Type B pancreatic cell (in vitro differentiated cells): ENCODE results near the gene CD72. TPM values are rescaled to one million over a fixed set of nuclear protein-coding genes. Genes with fewer than 3 reads are reported as not detected.

Source experiments
- DNase-seq: peaks from one replicate; pipeline ENCODE4 v3.0.0; 2021; ENCODE audit warnings: mixed read lengths; ENCODE audit not compliant: unreplicated experiment; ENCODE audit errors: extremely low spot score
- H3K27ac Mint-ChIP-seq: 2 replicates; pipeline ENCODE4 v1.8.0; 2021; ENCODE audit warnings: mild to moderate bottlenecking, mixed read lengths
- H3K27me3 Mint-ChIP-seq: 2 replicates; pipeline ENCODE4 v1.8.0; 2021; ENCODE audit warnings: mixed read lengths
- H3K36me3 Mint-ChIP-seq: 2 replicates; pipeline ENCODE4 v1.8.0; 2021; ENCODE audit warnings: mixed read lengths
- H3K4me1 Mint-ChIP-seq: one replicate; pipeline ENCODE4 v1.8.0; 2021; ENCODE audit warnings: mixed read lengths; ENCODE audit not compliant: unreplicated experiment
- H3K4me3 Mint-ChIP-seq: 2 replicates; pipeline ENCODE4 v1.8.0; 2021; ENCODE audit warnings: mild to moderate bottlenecking, mixed read lengths
- H3K9me3 Mint-ChIP-seq: 2 replicates; pipeline ENCODE4 v1.8.0; 2021; ENCODE audit warnings: mixed read lengths
- CTCF ChIP-seq: fragments of 200-600 bp; sonication (generic); conservative IDR thresholded peaks from 2 replicates; pipeline ENCODE4 v1.5.0; 2021; ENCODE audit warnings: antibody characterized with exemption, mild to moderate bottlenecking
- total RNA-seq: library from RNA; stranded (reverse); gene quantifications from 2 replicates; pipeline ENCODE4 v1.2.1, GENCODE V29; 2021; ENCODE audit warnings: low replicate concordance

The CD72 gene
- total RNA-seq, 1 donor from 2014 or later = 2.8 TPM

- H3K36me3 Mint-ChIP-seq = peaks cover 5% of the 10 kb centered on the region
- TF ChIP-seq CTCF = no peak
- no peaks in the 10 kb centered on the region for H3K9me3 Mint-ChIP-seq
- no peak overlapping the region for H3K27ac Mint-ChIP-seq
- H3K27me3 Mint-ChIP-seq = peaks cover 6% of the 10 kb centered on the region
- no peak overlapping the region for H3K4me3 Mint-ChIP-seq
- H3K4me1 Mint-ChIP-seq = peaks cover 19% of the 10 kb centered on the region
- no peak for DNase-seq
These were observed 35.4 kb upstream of the CD72 start for GRCh38 chr9:35653611-35654010.

GRCh38 chr9:35652829-35653209, 34.6 kb upstream of the CD72 start:
- no peak overlapping the region for H3K27ac Mint-ChIP-seq
- no peak for DNase-seq
- H3K4me1 Mint-ChIP-seq = peaks cover 23% of the 10 kb centered on the region
- H3K36me3 Mint-ChIP-seq = peaks cover 2% of the 10 kb centered on the region
- TF ChIP-seq CTCF = no peak
- H3K9me3 Mint-ChIP-seq = no peaks in the 10 kb centered on the region
- no peak overlapping the region for H3K4me3 Mint-ChIP-seq
- H3K27me3 Mint-ChIP-seq = peaks cover 4% of the 10 kb centered on the region

GRCh38 chr9:35651956-35652828, 34.0 kb upstream of the CD72 start:
- Mint-ChIP-seq H3K36me3 (no peaks in the 10 kb centered on the region), H3K27ac (peak overlapping the region; percentile 65), H3K9me3 (no peaks in the 10 kb centered on the region), H3K4me3 (no peak overlapping the region), H3K27me3 (no peaks in the 10 kb centered on the region), H3K4me1 (peaks cover 27% of the 10 kb centered on the region)
- no peak for TF ChIP-seq CTCF
- no peak for DNase-seq

GRCh38 chr9:35650341-35651158, 32.3 kb upstream of the CD72 start, which contains the start of gene SIT1:
Gene SIT1, minus strand, starts transcription at chr9:35650931. Its CDS starts 78 bp downstream, at chr9:35650853.
- H3K4me3 Mint-ChIP-seq = no peak within 1 kb of the TSS
- no peaks in the 10 kb centered on the region for H3K27me3 Mint-ChIP-seq
- peak within 1 kb of the TSS; percentile 65 for H3K27ac Mint-ChIP-seq
- no peaks in the 10 kb centered on the region for H3K36me3 Mint-ChIP-seq
- TF ChIP-seq CTCF = no peak
- H3K4me1 Mint-ChIP-seq = peaks cover 17% of the 10 kb centered on the region
- no peaks in the 10 kb centered on the region for H3K9me3 Mint-ChIP-seq
- DNase-seq = no peak

- no peaks in the 10 kb centered on the region for H3K27me3 Mint-ChIP-seq
- H3K4me3 Mint-ChIP-seq = no peak overlapping the region
- no peaks in the 10 kb centered on the region for H3K36me3 Mint-ChIP-seq
- H3K4me1 Mint-ChIP-seq = peaks cover 17% of the 10 kb centered on the region
- H3K9me3 Mint-ChIP-seq = no peaks in the 10 kb centered on the region
- no peak for DNase-seq
- no peak for TF ChIP-seq CTCF
- no peak overlapping the region for H3K27ac Mint-ChIP-seq
These were observed 31.5 kb upstream of the CD72 start for GRCh38 chr9:35649431-35650340.
